ENCODE results near the gene DNAH3.
A peak's percentile ranks its signal among the peaks of the same experiment; 100 is the strongest.
"Not testable (repeated sequence)": the region's sequence is repeated elsewhere in the genome, so short reads cannot be mapped to it uniquely, and the experiment has no call there.

DNAH3 gene

GRCh38 chr16:21001262-21001661, 149.4 kb downstream of the DNAH3 start:
- Histone ChIP-seq H3K9me2 (replicated peaks; ENCODE audit: low read depth, low read length) (no peaks in the 10 kb centered on the region), H2AFZ (ENCODE audit: low read length) (no peak overlapping the region), H3F3A (ENCODE audit: low read depth) (no peaks in the 10 kb centered on the region), H3K4me1 (ENCODE audit: insufficient read depth, low read length, poor library complexity, severe bottlenecking) (no peaks in the 10 kb centered on the region), H4K20me1 (ENCODE audit: insufficient read depth, low read length, poor library complexity, severe bottlenecking) (no peaks in the 10 kb centered on the region), H3K4me3 (ENCODE audit: low read length, poor library complexity, severe bottlenecking) (no peak overlapping the region), H3K36me3 (ENCODE audit: insufficient read depth, low read length) (no peaks in the 10 kb centered on the region), H3K4me2 (ENCODE audit: low read depth, low read length, poor library complexity, severe bottlenecking) (no peak overlapping the region), H3K27me3 (ENCODE audit: insufficient read depth, low read length, poor library complexity, severe bottlenecking) (no peaks in the 10 kb centered on the region), H3K79me2 (ENCODE audit: insufficient read depth, low read length) (no peaks in the 10 kb centered on the region), H3K9ac (ENCODE audit: low read depth, low read length, poor library complexity, severe bottlenecking) (no peak overlapping the region), H3K9me3 (ENCODE audit: insufficient read depth, low read depth, low read length) (no peaks in the 10 kb centered on the region)
- no peak for TF ChIP-seq EZH2phosphoT487 (IDR thresholded peaks at IDR 0.05; ENCODE audit: borderline replicate concordance)
- peak; percentile 83 for TF ChIP-seq CTCF (conservative IDR thresholded peaks at IDR 0.05; ENCODE audit: low read length)

DNA sequence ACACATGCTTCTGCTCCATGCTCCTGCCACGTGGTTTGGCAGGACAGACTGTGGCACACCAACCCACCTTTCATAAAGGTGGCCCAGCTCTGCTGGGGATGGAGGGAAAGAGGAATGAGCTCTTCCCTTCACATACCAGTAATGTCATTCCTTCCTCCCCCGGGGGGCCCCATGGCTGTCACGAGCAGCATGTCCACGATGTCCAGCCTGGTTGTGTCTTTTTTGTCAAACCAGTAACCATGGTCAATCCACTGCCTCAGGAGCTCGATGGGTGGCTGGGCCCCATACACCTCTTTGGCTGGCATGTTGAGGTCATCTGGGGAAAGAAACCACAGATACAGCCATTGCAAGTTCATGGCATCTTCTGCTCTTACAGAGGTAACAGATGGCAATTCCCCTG, 153.5 kb downstream of the DNAH3 start:
- no peaks in the 10 kb centered on the region for H3K4me1 ChIP-seq (ENCODE audit: insufficient read depth, low read length, poor library complexity, severe bottlenecking)

GRCh38 chr16:20995711-20996110, 154.9 kb downstream of the DNAH3 start:
- no peak overlapping the region for H3K4me2 ChIP-seq (ENCODE audit: low read depth, low read length, poor library complexity, severe bottlenecking)
- no peaks in the 10 kb centered on the region for H3K9me3 ChIP-seq (ENCODE audit: insufficient read depth, low read depth, low read length)
- H4K20me1 ChIP-seq (ENCODE audit: insufficient read depth, low read length, poor library complexity, severe bottlenecking), result no peaks in the 10 kb centered on the region
- no peak for TF ChIP-seq EZH2phosphoT487 (IDR thresholded peaks at IDR 0.05; ENCODE audit: borderline replicate concordance)
- no peak for TF ChIP-seq CTCF (conservative IDR thresholded peaks at IDR 0.05; ENCODE audit: low read length)
- no peaks in the 10 kb centered on the region for H3K9me2 ChIP-seq (replicated peaks; ENCODE audit: low read depth, low read length)
- H2AFZ ChIP-seq (ENCODE audit: low read length), result no peak overlapping the region
- no peaks in the 10 kb centered on the region for H3K79me2 ChIP-seq (ENCODE audit: insufficient read depth, low read length)
- H3K4me3 ChIP-seq (ENCODE audit: low read length, poor library complexity, severe bottlenecking), result no peak overlapping the region
- no peak overlapping the region for H3K9ac ChIP-seq (ENCODE audit: low read depth, low read length, poor library complexity, severe bottlenecking)
- no peaks in the 10 kb centered on the region for H3K4me1 ChIP-seq (ENCODE audit: insufficient read depth, low read length, poor library complexity, severe bottlenecking)
- H3F3A ChIP-seq (ENCODE audit: low read depth), result no peaks in the 10 kb centered on the region
- H3K36me3 ChIP-seq (ENCODE audit: insufficient read depth, low read length), result no peaks in the 10 kb centered on the region
- no peaks in the 10 kb centered on the region for H3K27me3 ChIP-seq (ENCODE audit: insufficient read depth, low read length, poor library complexity, severe bottlenecking)

More for the DNA sequence above, 153.5 kb downstream of the DNAH3 start:
- Histone ChIP-seq H3K4me3 (ENCODE audit: low read length, poor library complexity, severe bottlenecking) (no peak overlapping the region), H3F3A (ENCODE audit: low read depth) (no peaks in the 10 kb centered on the region), H3K9ac (ENCODE audit: low read depth, low read length, poor library complexity, severe bottlenecking) (no peak overlapping the region), H3K9me2 (replicated peaks; ENCODE audit: low read depth, low read length) (no peaks in the 10 kb centered on the region), H3K27me3 (ENCODE audit: insufficient read depth, low read length, poor library complexity, severe bottlenecking) (no peaks in the 10 kb centered on the region), H3K4me2 (ENCODE audit: low read depth, low read length, poor library complexity, severe bottlenecking) (no peak overlapping the region), H2AFZ (ENCODE audit: low read length) (no peak overlapping the region), H3K36me3 (ENCODE audit: insufficient read depth, low read length) (no peaks in the 10 kb centered on the region), H3K79me2 (ENCODE audit: insufficient read depth, low read length) (no peaks in the 10 kb centered on the region), H3K9me3 (ENCODE audit: insufficient read depth, low read depth, low read length) (no peaks in the 10 kb centered on the region), H4K20me1 (ENCODE audit: insufficient read depth, low read length, poor library complexity, severe bottlenecking) (no peaks in the 10 kb centered on the region)
- TF ChIP-seq CTCF (conservative IDR thresholded peaks at IDR 0.05; ENCODE audit: low read length) (no peak), EZH2phosphoT487 (IDR thresholded peaks at IDR 0.05; ENCODE audit: borderline replicate concordance) (no peak)

DNA sequence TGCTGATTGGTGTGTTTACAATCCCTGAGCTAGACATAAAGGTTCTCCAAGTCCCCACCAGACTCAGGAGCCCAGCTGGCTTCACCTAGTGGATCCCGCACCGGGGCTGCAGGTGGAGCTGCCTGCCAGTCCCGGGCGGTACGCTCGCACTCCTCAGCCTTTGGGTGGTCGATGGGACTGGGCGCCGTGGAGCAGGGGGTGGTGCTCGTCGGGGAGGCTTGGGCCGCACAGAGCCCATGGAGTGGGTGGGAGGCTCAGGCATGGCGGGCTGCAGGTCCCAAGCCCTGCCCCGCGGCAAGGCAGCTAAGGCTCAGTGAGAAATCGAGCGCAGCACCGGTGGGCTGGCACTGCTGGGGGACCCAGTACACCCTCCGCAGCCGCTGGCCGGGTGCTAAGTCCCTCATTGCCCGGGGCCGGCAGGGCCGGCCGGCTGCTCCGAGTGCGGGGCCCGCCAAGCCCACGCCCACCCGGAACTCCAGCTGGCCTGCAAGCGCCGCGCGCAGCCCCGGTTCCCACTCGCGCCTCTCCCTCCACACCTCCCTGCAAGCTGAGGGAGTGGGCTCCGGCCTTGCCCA, 161.1 kb downstream of the DNAH3 start:
- H3K9me2 ChIP-seq (replicated peaks; ENCODE audit: low read depth, low read length); H2AFZ ChIP-seq (ENCODE audit: low read length); H3K79me2 ChIP-seq (ENCODE audit: insufficient read depth, low read length); H3K9me3 ChIP-seq (ENCODE audit: insufficient read depth, low read depth, low read length); H3K4me2 ChIP-seq (ENCODE audit: low read depth, low read length, poor library complexity, severe bottlenecking); H3K36me3 ChIP-seq (ENCODE audit: insufficient read depth, low read length); H3K4me1 ChIP-seq (ENCODE audit: insufficient read depth, low read length, poor library complexity, severe bottlenecking); H3F3A ChIP-seq (ENCODE audit: low read depth); H3K4me3 ChIP-seq (ENCODE audit: low read length, poor library complexity, severe bottlenecking); H3K27me3 ChIP-seq (ENCODE audit: insufficient read depth, low read length, poor library complexity, severe bottlenecking); H3K9ac ChIP-seq (ENCODE audit: low read depth, low read length, poor library complexity, severe bottlenecking); H4K20me1 ChIP-seq (ENCODE audit: insufficient read depth, low read length, poor library complexity, severe bottlenecking): not testable (repeated sequence)

Measured in Loucy (cell line).